OCI-LY7 (cell line): ENCODE measurements around the gene LY6G6C. TPM values are rescaled to one million over a fixed set of nuclear protein-coding genes. Genes with fewer than 3 reads are reported as not detected.
A peak's percentile ranks its signal among the peaks of the same experiment; 100 is the strongest.

Experiments used
- BruUV-seq: library from RNA; stranded (reverse); fragments of 400-500 nt; replicated peaks from 2 replicates; lab custom pipeline; 2021; lab: Mats Ljungman, UMichigan
- CTCF ChIA-PET: fragments of 300-600 bp; sonication (Branson Sonifier 250); formaldehyde crosslinking; loops from one replicate; lab custom pipeline; 2022; ENCODE audit warnings: antibody characterized with exemption; ENCODE audit not compliant: unreplicated experiment; lab: Charles Lee
- POLR2A ChIA-PET: fragments of 300-600 bp; sonication (Branson Sonifier 250); formaldehyde crosslinking; loops from one replicate; lab custom pipeline; 2022; ENCODE audit warnings: antibody characterized with exemption; lab: Charles Lee
- DNase-seq: peaks from one replicate; pipeline ENCODE4 v3.0.0-alpha.2; 2015; ENCODE audit warnings: low spot score
- H2AFZ ChIP-seq: fragments of 200-600 bp; sonication (generic), shearing (Covaris generic); 2 replicates; pipeline ENCODE4 v1.6.1; 2014; ENCODE audit warnings: mild to moderate bottlenecking, antibody characterized with exemption, low read length, moderate library complexity
- H3K27ac ChIP-seq: fragments of 200-600 bp; sonication (generic); 2 replicates; pipeline ENCODE4 v1.5.1; 2014; ENCODE audit warnings: mixed run types, low read depth, mild to moderate bottlenecking, moderate library complexity, low read length, inconsistent platforms; ENCODE audit not compliant: poor library complexity, severe bottlenecking
- H3K36me3 ChIP-seq: fragments of 200-600 bp; sonication (generic); 2 replicates; pipeline ENCODE4 v1.6.1; 2014; ENCODE audit warnings: mild to moderate bottlenecking, antibody characterized with exemption, low read length, moderate library complexity, mixed read lengths; ENCODE audit not compliant: insufficient read depth
- H3K4me1 ChIP-seq: fragments of 200-600 bp; sonication (generic); 2 replicates; pipeline ENCODE4 v1.5.1; 2014; ENCODE audit warnings: mild to moderate bottlenecking, low read length; ENCODE audit not compliant: insufficient read depth, poor library complexity, severe bottlenecking
- H3K4me2 ChIP-seq: fragments of 200-600 bp; sonication (generic); 2 replicates; pipeline ENCODE4 v1.6.1; 2014; ENCODE audit warnings: mild to moderate bottlenecking, low read length
- H3K4me3 ChIP-seq: fragments of 200-600 bp; sonication (generic); 2 replicates; pipeline ENCODE4 v1.5.1; 2014; ENCODE audit warnings: mild to moderate bottlenecking, low read depth, low read length; ENCODE audit not compliant: poor library complexity, severe bottlenecking
- H3K79me2 ChIP-seq: fragments of 200-600 bp; sonication (generic); 2 replicates; pipeline ENCODE4 v1.6.1; 2016; ENCODE audit warnings: low read depth, mild to moderate bottlenecking, low read length, moderate library complexity, mixed read lengths; ENCODE audit not compliant: insufficient read depth
- H3K9me2 ChIP-seq: fragments of 200-600 bp; sonication (generic); 2 replicates; pipeline ENCODE4 v1.6.1; 2016; ENCODE audit warnings: mild to moderate bottlenecking, low read length, mixed read lengths; ENCODE audit not compliant: insufficient read depth
- H3K9me3 ChIP-seq: fragments of 200-600 bp; sonication (generic); 2 replicates; pipeline ENCODE4 v1.6.1; 2014; ENCODE audit warnings: mild to moderate bottlenecking, mixed run types, low read length, mixed read lengths
- H4K20me1 ChIP-seq: fragments of 200-600 bp; sonication (generic); 2 replicates; pipeline ENCODE4 v1.6.1; 2014; ENCODE audit warnings: mild to moderate bottlenecking, antibody characterized with exemption, low read length, moderate library complexity, mixed read lengths; ENCODE audit not compliant: insufficient read depth
- EZH2phosphoT487 ChIP-seq: fragments of 200-600 bp; sonication (generic); IDR thresholded peaks from 2 replicates; pipeline ENCODE4 v1.6.1; 2018; ENCODE audit warnings: low read depth, borderline replicate concordance, mild to moderate bottlenecking, mixed run types, antibody characterized with exemption, low read length, moderate library complexity, mixed read lengths
- intact Hi-C: fragments of 100-400 bp; cut with micrococcal nuclease; formaldehyde crosslinking; loops from one replicate; pipeline ENCODE4 v1.10.0; 2022; ENCODE audit not compliant: unreplicated experiment
- total RNA-seq, 2 experiments: library from RNA; depleted of rRNA in 1 of 2; stranded (reverse); fragments of >200 nt in 1 of 2; shearing (Covaris generic) in 1 of 2; gene quantifications; 2 replicates each; pipeline ENCODE4 v1.2.3, GENCODE V29; 2014 to 2022
- TF ChIP-seq, protein P1 (sequence below): fragments of 200-600 bp; sonication (generic); conservative IDR thresholded peaks from 2 replicates; pipeline ENCODE4 v1.5.1; 2014; ENCODE audit warnings: mild to moderate bottlenecking, antibody characterized with exemption, low read length, moderate library complexity, mixed read lengths

The LY6G6C gene
- total RNA-seq, 2 experiments from 2014 or later, result not detected

DNA sequence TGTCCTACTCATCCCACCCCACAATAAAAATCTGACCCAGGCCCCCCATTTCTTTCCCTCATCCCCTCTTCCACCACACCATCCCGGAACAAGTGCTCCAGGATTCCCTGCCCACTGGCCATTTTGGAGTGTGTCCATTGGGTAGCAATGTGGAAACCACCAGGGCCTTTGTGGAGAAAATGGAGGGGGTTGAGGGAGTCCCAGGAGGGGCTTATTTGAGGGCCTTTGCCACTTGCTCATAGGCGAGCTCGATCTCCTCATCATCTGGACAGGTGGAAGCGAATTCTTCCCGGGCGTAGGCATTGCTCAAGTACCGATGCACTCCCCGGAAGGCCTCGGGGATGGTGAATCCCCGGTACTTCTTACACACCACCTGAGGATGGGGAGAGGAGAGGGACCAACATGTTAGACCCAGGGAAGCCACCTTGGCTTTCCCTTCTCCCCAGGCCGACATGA lies 9.1 kb upstream of the LY6G6C start:
- no peak for DNase-seq
- Histone ChIP-seq H3K27ac (no peak overlapping the region), H3K4me2 (no peak overlapping the region), H3K9me3 (no peaks in the 10 kb centered on the region), H3K4me3 (no peak overlapping the region), H4K20me1 (0 out of 2 replicates have a peak, but pooled peaks cover 8% of the 10 kb centered on the region), H2AFZ (no peak overlapping the region), H3K79me2 (peaks cover 21% of the 10 kb centered on the region), H3K36me3 (peaks cover 67% of the 10 kb centered on the region), H3K4me1 (peaks cover 57% of the 10 kb centered on the region), H3K9me2 (no peaks in the 10 kb centered on the region)
- CTCF ChIA-PET, result interaction anchor here (1.8 kb wide), 1 partner anchor 8 kb away, joined by 5 read pairs; no protein-coding TSS in a partner anchor
- POLR2A ChIA-PET, result interaction anchor here (0.5 to 2.2 kb wide), 4 partner anchors 9 to 168 kb away, joined by 3 to 19 read pairs (median 4); partner anchors contain the start of gene MSH5
- no TSS peak for BruUV-seq
- intact Hi-C loops, result no loop called here
- TF ChIP-seq EZH2phosphoT487, result no peak
- TF ChIP-seq, protein P1, sequence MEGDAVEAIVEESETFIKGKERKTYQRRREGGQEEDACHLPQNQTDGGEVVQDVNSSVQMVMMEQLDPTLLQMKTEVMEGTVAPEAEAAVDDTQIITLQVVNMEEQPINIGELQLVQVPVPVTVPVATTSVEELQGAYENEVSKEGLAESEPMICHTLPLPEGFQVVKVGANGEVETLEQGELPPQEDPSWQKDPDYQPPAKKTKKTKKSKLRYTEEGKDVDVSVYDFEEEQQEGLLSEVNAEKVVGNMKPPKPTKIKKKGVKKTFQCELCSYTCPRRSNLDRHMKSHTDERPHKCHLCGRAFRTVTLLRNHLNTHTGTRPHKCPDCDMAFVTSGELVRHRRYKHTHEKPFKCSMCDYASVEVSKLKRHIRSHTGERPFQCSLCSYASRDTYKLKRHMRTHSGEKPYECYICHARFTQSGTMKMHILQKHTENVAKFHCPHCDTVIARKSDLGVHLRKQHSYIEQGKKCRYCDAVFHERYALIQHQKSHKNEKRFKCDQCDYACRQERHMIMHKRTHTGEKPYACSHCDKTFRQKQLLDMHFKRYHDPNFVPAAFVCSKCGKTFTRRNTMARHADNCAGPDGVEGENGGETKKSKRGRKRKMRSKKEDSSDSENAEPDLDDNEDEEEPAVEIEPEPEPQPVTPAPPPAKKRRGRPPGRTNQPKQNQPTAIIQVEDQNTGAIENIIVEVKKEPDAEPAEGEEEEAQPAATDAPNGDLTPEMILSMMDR, result no peak

DNA sequence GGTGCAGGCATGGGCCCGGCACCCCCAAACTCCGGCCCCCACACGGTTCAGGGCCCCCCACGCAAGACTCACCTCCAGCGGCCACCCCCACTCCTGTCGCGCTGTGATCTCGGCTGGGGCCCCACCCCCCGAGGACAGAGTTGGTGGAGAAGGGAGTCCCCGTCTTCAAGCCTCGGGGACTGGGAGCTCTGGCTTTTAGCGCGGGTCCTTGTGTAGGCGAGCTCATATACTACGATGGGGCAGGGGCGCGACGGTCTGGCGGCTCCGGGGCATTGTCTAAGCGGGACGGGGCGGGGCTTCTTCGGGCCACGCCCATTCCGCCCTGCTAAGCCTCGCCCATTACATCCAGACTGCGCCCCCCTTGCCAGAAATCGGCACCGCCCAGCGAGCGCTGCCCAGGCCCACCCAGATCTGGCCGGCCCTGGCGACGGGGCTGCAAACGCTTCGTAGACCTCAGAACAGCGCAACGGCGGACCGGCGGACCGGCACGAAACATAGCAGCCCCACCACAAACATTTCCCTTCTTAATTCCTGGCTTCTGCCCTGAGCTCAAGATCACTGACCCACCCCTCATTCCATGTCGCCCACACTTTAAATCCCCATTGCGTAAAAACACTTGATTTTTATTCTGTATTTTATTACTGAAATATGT lies 8.6 kb upstream of the LY6G6C start:
- Histone ChIP-seq H3K4me2 (peak overlapping the region; percentile 83), H3K79me2 (peaks cover 15% of the 10 kb centered on the region; the same call in 1 of the 2 replicates), H3K9me3 (no peaks in the 10 kb centered on the region), H3K9me2 (no peaks in the 10 kb centered on the region), H4K20me1 (0 out of 2 replicates have a peak, but pooled peaks cover 8% of the 10 kb centered on the region), H3K36me3 (peaks cover 67% of the 10 kb centered on the region), H3K4me3 (peak overlapping the region; percentile 66), H3K27ac (peak overlapping the region; percentile 2), H3K4me1 (peaks cover 57% of the 10 kb centered on the region), H2AFZ (no peak overlapping the region)
- ChIA-PET CTCF (interaction anchor here (1.8 kb wide), 1 partner anchor 9 kb away, joined by 5 read pairs; no protein-coding TSS in a partner anchor), POLR2A (interaction anchor here (0.5 to 2.2 kb wide), 4 partner anchors 10 to 168 kb away, joined by 3 to 19 read pairs (median 3); partner anchors contain the start of gene MSH5)
- peak; percentile 82 for DNase-seq
- no TSS peak for BruUV-seq
- intact Hi-C loops, result loop anchor here (1.0 kb wide), 3 partner anchors 8 to 100 kb away; no protein-coding TSS in a partner anchor
- TF ChIP-seq, protein P1, result 0 out of 2 replicates have a peak, but pooled peaks have one; percentile 29
- TF ChIP-seq EZH2phosphoT487, result no peak
